22Rv1 (cell line): ENCODE results near the gene GZMH.

Source experiments
- ZFX ChIP-seq: fragments of 450-650 bp; IDR thresholded peaks from 2 replicates; pipeline ENCODE4 v1.6.1; 2017; ENCODE audit warnings: antibody characterized with exemption, borderline replicate concordance
- TF ChIP-seq, protein P1 (sequence below): fragments of 450-650 bp; IDR thresholded peaks from 2 replicates; pipeline ENCODE4 v1.5.1; 2017; ENCODE audit warnings: mild to moderate bottlenecking

DNA sequence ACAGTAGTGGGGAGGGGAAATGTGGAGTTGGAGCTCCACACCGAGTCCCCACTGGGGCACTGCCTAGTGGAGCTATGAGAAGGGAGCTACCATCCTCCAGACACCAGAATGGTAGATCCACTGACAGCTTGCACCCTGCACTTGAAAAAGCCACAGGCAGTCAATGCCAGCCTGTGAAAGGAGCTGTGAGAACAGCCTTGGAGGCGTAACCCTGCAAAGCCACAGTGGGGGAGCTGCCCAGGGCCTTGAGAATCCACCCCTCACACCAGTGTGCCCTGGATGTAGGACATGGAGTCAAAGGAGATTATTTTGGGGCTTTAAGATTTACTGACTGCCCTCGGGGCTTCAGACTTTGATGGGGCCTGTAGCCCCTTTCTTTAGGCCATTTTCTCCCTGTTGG is 46.0 kb downstream of the GZMH start:
- TF ChIP-seq, protein P1, sequence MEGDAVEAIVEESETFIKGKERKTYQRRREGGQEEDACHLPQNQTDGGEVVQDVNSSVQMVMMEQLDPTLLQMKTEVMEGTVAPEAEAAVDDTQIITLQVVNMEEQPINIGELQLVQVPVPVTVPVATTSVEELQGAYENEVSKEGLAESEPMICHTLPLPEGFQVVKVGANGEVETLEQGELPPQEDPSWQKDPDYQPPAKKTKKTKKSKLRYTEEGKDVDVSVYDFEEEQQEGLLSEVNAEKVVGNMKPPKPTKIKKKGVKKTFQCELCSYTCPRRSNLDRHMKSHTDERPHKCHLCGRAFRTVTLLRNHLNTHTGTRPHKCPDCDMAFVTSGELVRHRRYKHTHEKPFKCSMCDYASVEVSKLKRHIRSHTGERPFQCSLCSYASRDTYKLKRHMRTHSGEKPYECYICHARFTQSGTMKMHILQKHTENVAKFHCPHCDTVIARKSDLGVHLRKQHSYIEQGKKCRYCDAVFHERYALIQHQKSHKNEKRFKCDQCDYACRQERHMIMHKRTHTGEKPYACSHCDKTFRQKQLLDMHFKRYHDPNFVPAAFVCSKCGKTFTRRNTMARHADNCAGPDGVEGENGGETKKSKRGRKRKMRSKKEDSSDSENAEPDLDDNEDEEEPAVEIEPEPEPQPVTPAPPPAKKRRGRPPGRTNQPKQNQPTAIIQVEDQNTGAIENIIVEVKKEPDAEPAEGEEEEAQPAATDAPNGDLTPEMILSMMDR, result no peak
- no peak for TF ChIP-seq ZFX
